ENCODE data around the gene ALPL.

DNA sequence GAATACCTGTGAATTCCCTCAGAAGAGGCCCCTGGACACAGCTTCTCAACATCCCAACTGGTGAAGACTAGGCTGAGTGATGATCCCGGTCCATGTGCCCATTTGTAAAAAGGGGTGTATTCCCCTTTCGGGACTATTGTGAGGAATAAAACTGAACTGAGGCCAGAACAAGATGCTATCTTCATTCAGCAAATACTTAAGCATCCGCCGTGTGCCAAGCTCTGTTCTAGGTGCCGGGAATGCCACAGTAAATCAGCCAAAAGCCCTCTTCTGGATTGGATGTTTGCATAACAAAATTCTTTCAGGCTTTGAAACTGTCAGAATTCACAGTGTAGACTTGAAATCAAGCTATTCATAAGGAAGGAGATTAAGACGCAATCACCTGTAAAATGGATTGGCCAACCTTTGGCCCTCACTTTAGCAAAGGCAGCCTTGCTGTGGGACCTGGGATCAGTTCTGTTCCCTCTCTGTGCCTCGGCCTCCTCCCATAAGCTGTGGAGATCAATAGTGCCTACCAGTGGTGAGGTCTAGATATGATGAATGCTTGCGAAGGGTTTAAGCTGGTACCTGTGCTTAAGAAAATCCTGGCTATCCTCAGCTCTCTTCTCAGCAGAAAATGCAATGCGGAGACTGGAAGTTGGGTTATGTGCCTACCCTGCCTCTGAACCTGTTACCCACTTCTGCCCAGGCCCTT is 1.8 kb downstream of the ALPL start:
- TF ChIP-seq POLR2A (IDR thresholded peaks at IDR 0.05; ENCODE audit: low read depth, low read length) (no peak), SPI1 (IDR thresholded peaks at IDR 0.05; ENCODE audit: low read depth, low read length) (no peak), TAF1 (IDR thresholded peaks at IDR 0.05; ENCODE audit: low read depth, low read length) (no peak), POLR2AphosphoS5 (IDR thresholded peaks at IDR 0.05; ENCODE audit: low read depth, low read length) (no peak), POU2F2 (IDR thresholded peaks at IDR 0.05; ENCODE audit: low read depth, low read length) (no peak), PAX5 (IDR thresholded peaks at IDR 0.05; ENCODE audit: insufficient read depth, low read length, severe bottlenecking) (no peak)
